ENCODE results near the gene PROX1. TPM values are rescaled to one million over a fixed set of nuclear protein-coding genes. Genes with fewer than 3 reads are reported as not detected.

PROX1 gene
- total RNA-seq, 8 experiments from 2014 or later = 0.15 to 47.7 (median 11.5) TPM

GRCh38 chr1:213995603-213996002, 7.8 kb downstream of the PROX1 start:
- H3K27ac ChIP-seq = no peak overlapping the region
- H3K4me3 ChIP-seq = no peak overlapping the region
- 10 to 100% (median 86%) methylated on average over 2 of the region's 2 CpGs for WGBS, 10 experiments
- in situ Hi-C loops (cut with MboI; ENCODE audit: low pct_unique_long_range_greater_than_20kb in 2 of 9, low sequenced_read_pairs in 9 of 9, unreplicated experiment in 9 of 9) = no loop called here
- H3K4me1 ChIP-seq (replicated peaks in 1 of 2) = peaks cover 35 to 75% of the 10 kb centered on the region in 2 donors
- no peak for ATAC-seq (replicated peaks in 6 of 8)

DNA sequence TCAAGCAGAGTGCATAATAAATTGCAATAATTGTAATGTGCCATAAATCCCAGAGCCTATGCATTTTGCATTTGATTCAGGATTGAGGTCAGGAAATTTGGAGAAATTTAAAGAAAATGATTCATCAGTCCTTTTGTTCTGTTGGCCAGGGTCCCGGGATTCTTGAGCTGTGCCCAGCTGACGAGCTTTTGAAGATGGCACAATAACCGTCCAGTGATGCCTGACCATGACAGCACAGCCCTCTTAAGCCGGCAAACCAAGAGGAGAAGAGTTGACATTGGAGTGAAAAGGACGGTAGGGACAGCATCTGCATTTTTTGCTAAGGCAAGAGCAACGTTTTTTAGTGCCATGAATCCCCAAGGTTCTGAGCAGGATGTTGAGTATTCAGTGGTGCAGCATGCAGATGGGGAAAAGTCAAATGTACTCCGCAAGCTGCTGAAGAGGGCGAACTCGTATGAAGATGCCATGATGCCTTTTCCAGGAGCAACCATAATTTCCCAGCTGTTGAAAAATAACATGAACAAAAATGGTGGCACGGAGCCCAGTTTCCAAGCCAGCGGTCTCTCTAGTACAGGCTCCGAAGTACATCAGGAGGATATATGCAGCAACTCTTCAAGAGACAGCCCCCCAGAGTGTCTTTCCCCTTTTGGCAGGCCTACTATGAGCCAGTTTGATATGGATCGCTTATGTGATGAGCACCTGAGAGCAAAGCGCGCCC, 8.7 kb downstream of the PROX1 start:
- no peak overlapping the region for H3K27ac ChIP-seq
- 0 to 95% (median 88%) methylated on average over 4 to 15 of the region's 15 CpGs for WGBS, 10 experiments
- ATAC-seq (replicated peaks in 6 of 8) = no peak
- H3K4me3 ChIP-seq = no peak overlapping the region
- peaks cover 36 to 75% of the 10 kb centered on the region in 2 donors for H3K4me1 ChIP-seq (replicated peaks in 1 of 2)
- in situ Hi-C loops (cut with MboI; ENCODE audit: low pct_unique_long_range_greater_than_20kb in 2 of 9, low sequenced_read_pairs in 9 of 9, unreplicated experiment in 9 of 9) = no loop called here

- no peak overlapping the region for H3K4me3 ChIP-seq
- in situ Hi-C loops (cut with MboI; ENCODE audit: low pct_unique_long_range_greater_than_20kb in 2 of 9, low sequenced_read_pairs in 9 of 9, unreplicated experiment in 9 of 9) = no loop called here
- 2 to 98% (median 93%) methylated on average over 2 to 22 of the region's 24 CpGs for WGBS, 10 experiments
- H3K4me1 ChIP-seq (replicated peaks in 1 of 2) = peaks cover 36 to 75% of the 10 kb centered on the region in 2 donors
- ATAC-seq (replicated peaks in 6 of 8) = no peak
- H3K27ac ChIP-seq = no peak overlapping the region
These were observed 9.4 kb downstream of the PROX1 start for GRCh38 chr1:213997038-213997771.

DNA sequence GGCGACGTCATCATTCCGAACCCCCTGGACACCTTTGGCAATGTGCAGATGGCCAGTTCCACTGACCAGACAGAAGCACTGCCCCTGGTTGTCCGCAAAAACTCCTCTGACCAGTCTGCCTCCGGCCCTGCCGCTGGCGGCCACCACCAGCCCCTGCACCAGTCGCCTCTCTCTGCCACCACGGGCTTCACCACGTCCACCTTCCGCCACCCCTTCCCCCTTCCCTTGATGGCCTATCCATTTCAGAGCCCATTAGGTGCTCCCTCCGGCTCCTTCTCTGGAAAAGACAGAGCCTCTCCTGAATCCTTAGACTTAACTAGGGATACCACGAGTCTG, 10.0 kb downstream of the PROX1 start:
- Histone ChIP-seq H3K4me3 (no peak overlapping the region), H3K4me1 (replicated peaks in 1 of 2) (peaks cover 30 to 75% of the 10 kb centered on the region in 2 donors)
- no peak for ATAC-seq (replicated peaks in 6 of 8)

DNA sequence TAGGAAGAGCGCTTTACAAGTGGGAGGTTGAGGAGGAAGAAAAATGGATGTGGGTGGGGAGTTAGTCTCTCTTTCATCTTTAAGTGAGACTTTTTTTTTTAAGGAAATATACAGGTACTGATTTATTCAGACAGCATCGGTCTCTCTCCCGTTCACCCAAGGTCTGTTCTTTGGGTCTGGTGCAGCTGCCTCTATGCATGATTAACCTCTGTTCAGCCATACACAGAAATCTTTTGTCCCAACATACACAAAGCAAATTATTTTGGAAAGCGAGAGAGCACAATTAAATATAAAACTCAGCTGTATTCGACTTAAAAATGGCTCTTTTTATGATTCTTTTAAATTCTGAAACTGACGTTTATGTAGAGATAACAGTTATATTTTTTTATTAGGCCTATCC, 11.0 kb downstream of the PROX1 start:
- in situ Hi-C loops (cut with MboI; ENCODE audit: low pct_unique_long_range_greater_than_20kb in 2 of 9, low sequenced_read_pairs in 9 of 9, unreplicated experiment in 9 of 9) = no loop called here
- H3K27ac ChIP-seq = no peak overlapping the region
- peaks cover 30 to 75% of the 10 kb centered on the region in 2 donors for H3K4me1 ChIP-seq (replicated peaks in 1 of 2)
- H3K4me3 ChIP-seq = no peak overlapping the region
- WGBS, 10 experiments = 52 to 89% (median 74%) methylated on average over 3 to 6 of the region's 6 CpGs
- no peak for ATAC-seq (replicated peaks in 6 of 8)

More for the DNA sequence above, 10.0 kb downstream of the PROX1 start:
- in situ Hi-C loops (cut with MboI; ENCODE audit: low pct_unique_long_range_greater_than_20kb in 2 of 9, low sequenced_read_pairs in 9 of 9, unreplicated experiment in 9 of 9) = no loop called here
- WGBS, 10 experiments = 58 to 100% (median 98%) methylated on average over 3 to 13 of the region's 13 CpGs; no CpG with 5 or more reads in 5 of the 10 experiments
- H3K27ac ChIP-seq = no peak overlapping the region

GRCh38 chr1:213999732-214000131, 12.0 kb downstream of the PROX1 start:
- in situ Hi-C loops (cut with MboI; ENCODE audit: low pct_unique_long_range_greater_than_20kb in 2 of 9, low sequenced_read_pairs in 9 of 9, unreplicated experiment in 9 of 9) = no loop called here
- H3K27ac ChIP-seq = no peak overlapping the region
- H3K4me1 ChIP-seq (replicated peaks in 1 of 2) = peaks cover 33 to 77% of the 10 kb centered on the region in 2 donors
- H3K4me3 ChIP-seq = no peak overlapping the region
- 25 to 92% (median 78%) methylated on average over 1 to 2 of the region's 2 CpGs; no CpG with 5 or more reads in 4 of the 10 experiments for WGBS, 10 experiments
- ATAC-seq (replicated peaks in 6 of 8) = no peak

DNA sequence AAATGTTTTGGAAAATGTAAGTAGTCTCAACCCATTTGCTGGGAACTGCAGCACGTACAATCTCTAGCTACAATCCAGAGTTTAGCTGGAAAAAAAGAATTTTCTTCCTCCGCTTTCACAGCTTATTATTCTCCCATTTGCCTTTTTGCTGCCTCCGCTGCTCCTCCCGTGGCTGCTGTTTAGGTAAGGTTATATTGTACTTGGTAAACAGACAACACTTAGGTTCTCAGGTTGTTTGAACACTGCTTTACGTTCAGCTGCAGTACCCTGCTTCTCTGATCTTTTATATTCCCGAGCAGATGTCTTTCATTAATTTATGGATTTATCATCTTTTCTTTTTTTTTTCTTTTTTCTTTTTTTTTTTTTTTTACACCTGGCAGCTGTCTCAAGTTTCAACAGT, 14.3 kb downstream of the PROX1 start:
- peak in 5 of 8 experiments; percentile 62 to 72 (median 63) for ATAC-seq (replicated peaks in 6 of 8)
- H3K4me3 ChIP-seq = peak overlapping the region in 2 of 5 donors; percentile 1 to 2
- in situ Hi-C loops (cut with MboI; ENCODE audit: low pct_unique_long_range_greater_than_20kb in 2 of 9, low sequenced_read_pairs in 9 of 9, unreplicated experiment in 9 of 9) = no loop called here
- WGBS, 10 experiments = 25 to 61% (median 41%) methylated on average over 3 to 6 of the region's 6 CpGs
- peak overlapping the region in 1 of 2 donors; percentile 41 for H3K27ac ChIP-seq
- H3K4me1 ChIP-seq (replicated peaks in 1 of 2) = peaks cover 55 to 85% of the 10 kb centered on the region in 2 donors

DNA sequence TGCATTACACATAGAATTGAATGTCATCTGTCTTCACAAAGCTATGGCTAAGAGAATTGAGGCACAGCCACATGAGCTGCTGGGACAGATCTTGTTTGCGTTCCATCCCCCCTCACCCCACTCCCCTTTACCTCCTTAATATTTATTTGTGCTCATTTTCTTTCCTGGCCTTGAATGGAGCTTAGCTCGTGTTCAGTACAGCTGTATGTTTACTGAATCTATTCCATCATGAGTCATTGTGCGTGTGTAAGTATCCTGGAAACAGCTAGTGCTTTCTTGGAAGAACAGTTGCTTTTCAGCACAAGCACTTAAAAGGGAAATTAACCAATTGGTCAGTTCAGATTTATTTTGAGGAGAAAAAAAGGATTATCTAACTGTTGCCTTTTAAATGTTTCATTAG, 14.7 kb downstream of the PROX1 start:
- ATAC-seq (replicated peaks in 6 of 8) = peak in 6 of 8 experiments; percentile 50 to 96 (median 94)
- H3K4me3 ChIP-seq = peak overlapping the region in 2 of 5 donors; percentile 1 to 2
- H3K4me1 ChIP-seq (replicated peaks in 1 of 2) = peaks cover 55 to 89% of the 10 kb centered on the region in 2 donors
- in situ Hi-C loops (cut with MboI; ENCODE audit: low pct_unique_long_range_greater_than_20kb in 2 of 9, low sequenced_read_pairs in 9 of 9, unreplicated experiment in 9 of 9) = no loop called here
- peak overlapping the region in 1 of 2 donors; percentile 28 for H3K27ac ChIP-seq
- WGBS, 10 experiments = 0 to 30% (median 2%) methylated on average over 1 to 3 of the region's 3 CpGs

DNA sequence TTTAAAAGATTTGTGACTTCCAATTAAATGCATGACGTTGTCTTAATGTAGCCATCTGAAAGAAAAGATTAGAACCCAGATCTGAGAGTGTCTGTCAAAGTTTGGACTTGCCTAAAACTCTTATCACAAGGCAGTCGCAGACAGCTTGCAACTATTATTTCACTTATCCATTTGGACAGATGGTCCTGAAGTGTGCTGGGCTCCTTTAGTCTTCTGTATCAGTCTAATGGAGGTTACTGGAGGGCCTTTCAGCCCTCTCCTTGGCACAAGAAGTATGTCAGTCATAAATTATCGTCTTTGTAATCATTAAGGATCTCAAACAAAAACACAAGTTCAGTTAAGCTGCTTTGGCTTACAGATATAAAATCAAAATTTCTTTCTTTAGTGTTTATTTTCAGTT, 15.5 kb downstream of the PROX1 start:
- in situ Hi-C loops (cut with MboI; ENCODE audit: low pct_unique_long_range_greater_than_20kb in 2 of 9, low sequenced_read_pairs in 9 of 9, unreplicated experiment in 9 of 9) = no loop called here
- Histone ChIP-seq H3K4me3 (no peak overlapping the region), H3K4me1 (replicated peaks in 1 of 2) (peaks cover 61 to 95% of the 10 kb centered on the region in 2 donors), H3K27ac (peak overlapping the region in 1 of 2 donors; percentile 28)
- WGBS, 10 experiments = 0 to 88% (median 61%) methylated on average over 2 to 3 of the region's 3 CpGs
- no peak for ATAC-seq (replicated peaks in 6 of 8)

- H3K27ac ChIP-seq = peak overlapping the region in 1 of 2 donors; percentile 40
- WGBS, 10 experiments = 0 to 45% (median 29%) methylated on average over 1 to 2 of the region's 2 CpGs; no CpG with 5 or more reads in 5 of the 10 experiments
- in situ Hi-C loops (cut with MboI; ENCODE audit: low pct_unique_long_range_greater_than_20kb in 2 of 9, low sequenced_read_pairs in 9 of 9, unreplicated experiment in 9 of 9) = no loop called here
- peaks cover 69 to 93% of the 10 kb centered on the region in 2 donors for H3K4me1 ChIP-seq (replicated peaks in 1 of 2)
- peak in 4 of 8 experiments; percentile 9 to 35 (median 24) for ATAC-seq (replicated peaks in 6 of 8)
- no peak overlapping the region for H3K4me3 ChIP-seq
These were observed 16.2 kb downstream of the PROX1 start for GRCh38 chr1:214004014-214004413.

- 25 to 100% (median 90%) methylated on average over 1 to 4 of the region's 4 CpGs; no CpG with 5 or more reads in 1 of the 10 experiments for WGBS, 10 experiments
- Histone ChIP-seq H3K27ac (no peak overlapping the region), H3K4me3 (no peak overlapping the region), H3K4me1 (replicated peaks in 1 of 2) (peaks cover 77 to 93% of the 10 kb centered on the region in 2 donors)
- ATAC-seq (replicated peaks in 6 of 8) = no peak
- in situ Hi-C loops (cut with MboI; ENCODE audit: low pct_unique_long_range_greater_than_20kb in 2 of 9, low sequenced_read_pairs in 9 of 9, unreplicated experiment in 9 of 9) = no loop called here
These were observed 17.0 kb downstream of the PROX1 start for GRCh38 chr1:214004795-214005194.

GRCh38 chr1:214005708-214006107, 17.9 kb downstream of the PROX1 start:
- no peak overlapping the region for H3K4me3 ChIP-seq
- in situ Hi-C loops (cut with MboI; ENCODE audit: low pct_unique_long_range_greater_than_20kb in 2 of 9, low sequenced_read_pairs in 9 of 9, unreplicated experiment in 9 of 9) = no loop called here
- H3K4me1 ChIP-seq (replicated peaks in 1 of 2) = peaks cover 81 to 97% of the 10 kb centered on the region in 2 donors
- no peak overlapping the region for H3K27ac ChIP-seq
- WGBS, 10 experiments = 0 to 86% (median 61%) methylated on average over 1 to 3 of the region's 3 CpGs; no CpG with 5 or more reads in 2 of the 10 experiments
- no peak for ATAC-seq (replicated peaks in 6 of 8)

DNA sequence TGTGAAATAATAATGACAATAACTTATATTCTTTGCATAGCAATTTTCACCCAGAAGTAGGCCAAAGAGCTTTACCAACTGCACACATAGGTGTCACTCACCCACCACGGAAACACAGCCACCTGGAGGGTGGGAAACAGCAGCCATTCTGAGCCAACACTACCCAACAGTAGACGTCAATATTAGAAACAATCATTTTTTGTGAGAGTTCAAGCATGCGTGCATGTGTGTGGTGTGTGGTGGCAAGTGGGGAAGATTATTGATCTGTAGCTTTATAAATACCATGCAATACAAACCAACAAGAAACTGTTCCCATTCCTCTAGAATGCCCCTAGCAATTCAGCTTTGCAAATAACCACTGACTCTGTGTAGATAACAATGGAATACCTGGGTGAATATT, 19.1 kb downstream of the PROX1 start:
- no peak for ATAC-seq (replicated peaks in 6 of 8)
- H3K27ac ChIP-seq = no peak overlapping the region
- H3K4me3 ChIP-seq = no peak overlapping the region
- H3K4me1 ChIP-seq (replicated peaks in 1 of 2) = peaks cover 76 to 96% of the 10 kb centered on the region in 2 donors
- in situ Hi-C loops (cut with MboI; ENCODE audit: low pct_unique_long_range_greater_than_20kb in 2 of 9, low sequenced_read_pairs in 9 of 9, unreplicated experiment in 9 of 9) = no loop called here
- WGBS, 10 experiments = 60 to 100% (median 87%) methylated on average over 1 to 3 of the region's 3 CpGs; no CpG with 5 or more reads in 2 of the 10 experiments

Measured in motor neuron (in vitro differentiated cells).